Fibroblast of mammary gland (primary cell): ENCODE measurements around the gene CINP.
"Not testable (repeated sequence)": the region's sequence is repeated elsewhere in the genome, so short reads cannot be mapped to it uniquely, and the experiment has no call there.

ENCODE experiments used
- DNase-seq: peaks from one replicate; pipeline ENCODE4 v3.0.0-alpha.2; 2010; ENCODE audit warnings: low read depth
- H3K4me3 ChIP-seq: 2 replicates; pipeline ENCODE4 v1.5.1; 2011; ENCODE audit warnings: low read depth, mild to moderate bottlenecking, low read length, moderate library complexity; ENCODE audit not compliant: control insufficient read depth
- TF ChIP-seq, protein P1 (sequence below): conservative IDR thresholded peaks from 2 replicates; pipeline ENCODE4 v1.5.1; 2011; ENCODE audit warnings: low read depth, low read length, inconsistent platforms; ENCODE audit not compliant: control insufficient read depth, insufficient read depth

CINP gene

DNA sequence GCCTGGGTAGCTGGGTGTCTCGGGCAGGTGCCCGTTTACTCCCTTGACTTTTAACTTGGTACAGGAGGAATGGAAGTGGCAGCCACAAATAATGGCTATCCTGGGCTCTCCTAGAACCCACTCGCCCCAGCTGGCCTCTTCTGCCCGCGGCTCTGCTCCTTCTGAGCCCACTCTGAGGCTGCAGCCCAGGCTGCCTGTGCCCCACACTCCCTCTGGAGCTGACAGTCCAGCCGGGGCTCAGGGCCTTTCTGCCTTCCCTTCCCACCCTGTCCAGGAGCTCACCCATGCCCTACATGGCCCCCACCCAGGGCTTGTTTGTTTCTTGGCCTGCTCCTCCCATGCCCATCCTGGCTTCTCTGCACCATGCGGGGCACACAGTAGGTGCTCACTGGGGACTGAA is 27.5 kb downstream of the CINP start:
- H3K4me3 ChIP-seq, result no peak overlapping the region
- TF ChIP-seq, protein P1, sequence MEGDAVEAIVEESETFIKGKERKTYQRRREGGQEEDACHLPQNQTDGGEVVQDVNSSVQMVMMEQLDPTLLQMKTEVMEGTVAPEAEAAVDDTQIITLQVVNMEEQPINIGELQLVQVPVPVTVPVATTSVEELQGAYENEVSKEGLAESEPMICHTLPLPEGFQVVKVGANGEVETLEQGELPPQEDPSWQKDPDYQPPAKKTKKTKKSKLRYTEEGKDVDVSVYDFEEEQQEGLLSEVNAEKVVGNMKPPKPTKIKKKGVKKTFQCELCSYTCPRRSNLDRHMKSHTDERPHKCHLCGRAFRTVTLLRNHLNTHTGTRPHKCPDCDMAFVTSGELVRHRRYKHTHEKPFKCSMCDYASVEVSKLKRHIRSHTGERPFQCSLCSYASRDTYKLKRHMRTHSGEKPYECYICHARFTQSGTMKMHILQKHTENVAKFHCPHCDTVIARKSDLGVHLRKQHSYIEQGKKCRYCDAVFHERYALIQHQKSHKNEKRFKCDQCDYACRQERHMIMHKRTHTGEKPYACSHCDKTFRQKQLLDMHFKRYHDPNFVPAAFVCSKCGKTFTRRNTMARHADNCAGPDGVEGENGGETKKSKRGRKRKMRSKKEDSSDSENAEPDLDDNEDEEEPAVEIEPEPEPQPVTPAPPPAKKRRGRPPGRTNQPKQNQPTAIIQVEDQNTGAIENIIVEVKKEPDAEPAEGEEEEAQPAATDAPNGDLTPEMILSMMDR, result no peak
- no peak for DNase-seq

DNA sequence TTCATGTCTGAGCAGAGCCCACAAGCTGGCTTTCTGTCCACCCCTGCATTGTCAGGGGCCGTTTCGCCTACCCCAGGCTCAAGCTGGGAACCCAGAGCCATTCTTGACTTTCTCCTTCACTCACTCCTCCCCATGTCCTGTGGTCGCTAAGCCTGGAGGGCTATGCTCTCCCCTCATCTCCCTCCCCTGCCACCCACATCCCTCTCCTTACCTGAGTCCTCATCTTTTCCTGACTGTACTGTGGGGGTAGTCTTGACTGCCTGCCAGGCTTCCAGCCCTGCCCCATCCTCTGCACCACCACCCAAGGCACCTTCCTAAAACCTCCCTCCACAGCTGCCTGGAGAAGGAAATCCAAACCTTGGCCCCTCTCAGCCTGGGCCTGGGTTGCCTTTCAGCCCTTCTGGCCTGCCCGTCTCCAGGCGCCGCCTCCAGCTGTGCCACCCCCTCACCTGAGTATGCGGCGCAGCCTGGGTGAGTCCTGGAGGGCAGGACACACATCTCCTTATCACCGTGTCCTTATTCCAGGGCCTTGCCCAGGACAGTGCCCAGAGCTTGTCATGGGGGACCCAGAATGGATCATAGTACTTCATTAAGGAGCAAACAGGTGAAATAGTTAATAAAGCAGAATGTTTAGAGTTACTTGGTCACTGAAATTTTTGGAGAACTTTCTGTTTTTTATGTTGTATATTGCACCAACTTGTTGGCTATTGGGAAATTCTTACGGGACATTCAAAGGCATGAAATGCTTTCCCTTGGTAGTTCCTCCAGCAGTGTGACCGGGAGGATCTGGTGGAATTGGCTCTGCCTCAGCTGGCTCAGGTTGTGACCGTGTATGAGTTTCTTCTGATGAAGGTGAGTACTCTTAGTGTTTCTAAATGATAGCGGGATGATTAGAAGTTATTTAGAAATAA is 28.6 kb downstream of the CINP start:
- no peak for DNase-seq
- H3K4me3 ChIP-seq, result no peak overlapping the region
- TF ChIP-seq, protein P1, result no peak

- H3K4me3 ChIP-seq, result no peak overlapping the region
- TF ChIP-seq, protein P1, result no peak
- no peak for DNase-seq
These were observed 29.3 kb downstream of the CINP start for GRCh38 chr14:102333390-102333789.

DNA sequence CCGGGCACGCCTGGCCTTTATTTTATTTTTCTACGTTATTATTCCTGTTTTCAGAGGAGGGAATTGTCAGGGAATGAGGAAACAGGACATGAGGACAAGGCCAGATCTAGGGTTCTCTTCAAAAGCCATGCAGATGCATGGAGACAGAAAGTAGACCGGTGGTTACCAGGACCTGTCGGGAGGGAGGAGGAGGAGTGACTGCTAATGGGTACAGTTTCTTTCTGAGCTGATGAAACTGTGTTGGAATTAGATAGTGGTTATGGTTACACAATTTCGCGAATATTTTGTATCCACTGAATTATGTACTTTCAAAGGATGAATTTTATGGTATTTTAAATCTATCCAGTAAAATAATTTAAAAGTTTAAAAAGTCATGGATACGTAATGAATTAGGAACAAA is 31.9 kb downstream of the CINP start:
- H3K4me3 ChIP-seq, result no peak overlapping the region

GRCh38 chr14:102329381-102329780 is 33.3 kb downstream of the CINP start:
- not testable (repeated sequence) for H3K4me3 ChIP-seq, DNase-seq

More for the DNA sequence above, 31.9 kb downstream of the CINP start:
- TF ChIP-seq, protein P1, result no peak
- DNase-seq, result no peak

DNA sequence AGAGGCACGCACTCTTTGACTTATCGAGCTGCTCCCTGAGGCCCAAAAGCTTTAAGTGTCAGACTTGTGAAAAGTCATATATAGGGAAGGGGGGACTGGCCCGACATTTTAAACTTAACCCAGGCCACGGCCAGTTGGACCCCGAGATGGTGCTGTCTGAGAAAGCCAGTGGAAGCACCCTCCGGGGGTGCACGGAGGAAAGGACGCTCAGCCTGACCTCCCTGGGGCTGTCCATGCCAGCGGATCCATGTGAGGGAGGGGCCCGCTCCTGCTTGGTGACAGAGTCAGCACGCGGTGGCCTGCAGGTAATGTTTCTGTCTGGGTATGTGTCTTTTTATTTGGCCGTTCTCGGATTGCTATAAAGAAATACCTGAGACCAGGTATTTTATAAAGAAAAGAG is 36.1 kb downstream of the CINP start:
- TF ChIP-seq, protein P1, result no peak

DNA sequence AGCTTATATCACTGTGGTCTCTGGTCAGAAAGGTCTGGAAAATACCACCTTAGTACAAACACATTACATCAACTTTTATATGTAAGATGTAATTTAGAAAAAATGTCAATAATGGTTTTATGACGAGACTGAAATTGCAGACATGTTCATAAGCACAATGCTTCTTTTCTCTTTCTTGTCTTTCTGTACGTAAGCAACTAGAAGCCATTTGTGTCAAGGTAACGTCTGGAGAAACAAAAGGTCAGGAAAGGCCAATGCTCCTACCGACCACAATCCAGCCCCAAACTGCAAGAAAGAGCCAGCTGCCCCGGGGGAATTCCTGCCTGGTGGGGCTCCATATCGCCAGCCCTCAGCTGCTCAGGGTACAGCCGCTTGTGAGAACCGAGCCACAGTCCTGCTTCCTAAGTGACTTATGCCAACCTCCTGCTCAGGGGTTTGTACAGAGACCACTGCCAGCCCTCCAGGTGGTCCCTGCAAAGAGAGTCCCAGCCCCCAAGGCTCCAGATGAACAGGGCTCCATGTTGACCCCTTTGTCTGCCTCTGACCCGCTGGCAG is 36.8 kb downstream of the CINP start:
- TF ChIP-seq, protein P1, result no peak
- DNase-seq, result no peak
- H3K4me3 ChIP-seq, result no peak overlapping the region

More for the DNA sequence above, 36.1 kb downstream of the CINP start:
- DNase-seq, result no peak
- H3K4me3 ChIP-seq, result no peak overlapping the region
